KOPT-K1 (cell line): ENCODE data around the gene ANKH.
"Not testable (repeated sequence)": the region's sequence is repeated elsewhere in the genome, so short reads cannot be mapped to it uniquely, and the experiment has no call there.

Source experiments
- H3K27ac ChIP-seq: fragments of 200-600 bp; sonication (generic); 2 replicates; pipeline ENCODE4 v1.5.1; 2016; ENCODE audit warnings: antibody characterized with exemption, mild to moderate bottlenecking, low read depth, low read length; ENCODE audit not compliant: poor library complexity, severe bottlenecking
- H3K36me3 ChIP-seq: fragments of 200-600 bp; sonication (generic); 2 replicates; pipeline ENCODE4 v1.5.1; 2017; ENCODE audit warnings: antibody characterized with exemption, mild to moderate bottlenecking, low read length, moderate library complexity; ENCODE audit not compliant: insufficient read depth
- H3K9me3 ChIP-seq: fragments of 200-600 bp; sonication (generic); 2 replicates; pipeline ENCODE4 v1.5.1; 2017; ENCODE audit warnings: antibody characterized with exemption, low read length, mild to moderate bottlenecking; ENCODE audit not compliant: insufficient read depth, poor library complexity, severe bottlenecking

Gene ANKH

DNA sequence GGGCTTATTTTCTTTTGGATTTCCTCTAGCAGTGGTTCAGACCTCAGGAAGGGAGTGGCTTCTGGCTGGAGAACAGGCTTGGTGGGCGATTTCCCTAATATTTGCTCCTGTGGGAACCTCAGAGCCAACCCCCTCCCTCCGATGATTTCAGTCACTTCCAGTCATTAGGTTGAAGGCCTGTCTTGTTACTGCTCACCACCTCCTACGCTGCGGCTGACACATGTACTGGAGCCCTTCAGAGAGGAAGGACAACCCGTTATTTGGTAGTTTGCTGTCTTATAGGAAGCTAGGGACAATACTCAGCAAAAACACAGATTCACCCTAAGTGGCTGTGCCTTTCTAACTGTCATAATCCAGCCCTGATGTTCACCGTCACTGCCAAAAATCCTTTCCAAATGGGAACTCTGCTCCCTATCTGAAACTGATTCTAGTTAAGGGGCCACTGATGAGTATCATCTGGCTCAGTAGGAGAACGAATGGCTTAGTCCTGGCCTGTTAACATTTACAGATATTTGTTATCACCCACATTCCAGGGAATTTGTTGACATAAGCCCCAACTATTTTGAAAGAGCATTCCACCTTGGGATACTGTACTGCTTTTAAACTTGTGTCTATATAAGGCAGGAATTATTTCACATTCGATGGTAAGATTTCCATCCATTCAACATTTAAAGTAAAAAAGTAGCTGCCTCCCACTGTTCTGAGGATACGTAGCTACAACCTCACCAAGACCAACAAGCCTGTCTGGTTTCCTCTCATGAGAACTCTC is 29.3 kb upstream of the ANKH start:
- Histone ChIP-seq H3K9me3 (no peaks in the 10 kb centered on the region), H3K36me3 (no peaks in the 10 kb centered on the region), H3K27ac (no peak overlapping the region)

- Histone ChIP-seq H3K9me3 (no peaks in the 10 kb centered on the region), H3K36me3 (no peaks in the 10 kb centered on the region), H3K27ac (no peak overlapping the region)
These were observed 24.6 kb upstream of the ANKH start for GRCh38 chr5:14896131-14896530.

DNA sequence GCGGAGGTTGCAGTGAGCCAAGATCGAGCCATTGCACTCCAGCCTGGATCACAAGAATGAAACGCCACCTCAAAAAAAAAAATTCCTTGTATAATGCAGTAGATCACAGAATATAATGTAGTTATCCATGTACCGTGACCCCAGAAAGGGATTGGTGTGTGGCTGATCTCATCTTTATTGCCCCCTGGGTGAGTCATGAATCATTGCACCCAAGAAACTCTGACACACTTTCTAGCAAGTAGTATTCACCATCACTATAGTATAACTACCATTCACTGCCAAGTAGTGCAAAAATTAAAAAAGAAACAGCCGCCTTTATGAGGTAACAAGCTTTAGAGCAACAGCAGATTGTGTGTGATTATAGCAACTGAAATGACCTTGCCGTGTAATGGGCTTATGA is 23.7 kb upstream of the ANKH start:
- no peaks in the 10 kb centered on the region for H3K36me3 ChIP-seq
- no peak overlapping the region for H3K27ac ChIP-seq
- no peaks in the 10 kb centered on the region for H3K9me3 ChIP-seq

GRCh38 chr5:14894748-14895147 is 23.2 kb upstream of the ANKH start:
- H3K9me3 ChIP-seq: no peaks in the 10 kb centered on the region
- no peaks in the 10 kb centered on the region for H3K36me3 ChIP-seq
- no peak overlapping the region for H3K27ac ChIP-seq

- Histone ChIP-seq H3K9me3 (no peaks in the 10 kb centered on the region), H3K27ac (no peak overlapping the region), H3K36me3 (no peaks in the 10 kb centered on the region)
These were observed 21.8 kb upstream of the ANKH start for GRCh38 chr5:14893381-14893780.

GRCh38 chr5:14890846-14891245 is 19.3 kb upstream of the ANKH start:
- Histone ChIP-seq H3K9me3 (no peaks in the 10 kb centered on the region), H3K27ac (no peak overlapping the region), H3K36me3 (no peaks in the 10 kb centered on the region)

GRCh38 chr5:14884062-14884612 is 12.6 kb upstream of the ANKH start:
- Histone ChIP-seq H3K27ac (no peak overlapping the region), H3K9me3 (no peaks in the 10 kb centered on the region), H3K36me3 (no peaks in the 10 kb centered on the region)

DNA sequence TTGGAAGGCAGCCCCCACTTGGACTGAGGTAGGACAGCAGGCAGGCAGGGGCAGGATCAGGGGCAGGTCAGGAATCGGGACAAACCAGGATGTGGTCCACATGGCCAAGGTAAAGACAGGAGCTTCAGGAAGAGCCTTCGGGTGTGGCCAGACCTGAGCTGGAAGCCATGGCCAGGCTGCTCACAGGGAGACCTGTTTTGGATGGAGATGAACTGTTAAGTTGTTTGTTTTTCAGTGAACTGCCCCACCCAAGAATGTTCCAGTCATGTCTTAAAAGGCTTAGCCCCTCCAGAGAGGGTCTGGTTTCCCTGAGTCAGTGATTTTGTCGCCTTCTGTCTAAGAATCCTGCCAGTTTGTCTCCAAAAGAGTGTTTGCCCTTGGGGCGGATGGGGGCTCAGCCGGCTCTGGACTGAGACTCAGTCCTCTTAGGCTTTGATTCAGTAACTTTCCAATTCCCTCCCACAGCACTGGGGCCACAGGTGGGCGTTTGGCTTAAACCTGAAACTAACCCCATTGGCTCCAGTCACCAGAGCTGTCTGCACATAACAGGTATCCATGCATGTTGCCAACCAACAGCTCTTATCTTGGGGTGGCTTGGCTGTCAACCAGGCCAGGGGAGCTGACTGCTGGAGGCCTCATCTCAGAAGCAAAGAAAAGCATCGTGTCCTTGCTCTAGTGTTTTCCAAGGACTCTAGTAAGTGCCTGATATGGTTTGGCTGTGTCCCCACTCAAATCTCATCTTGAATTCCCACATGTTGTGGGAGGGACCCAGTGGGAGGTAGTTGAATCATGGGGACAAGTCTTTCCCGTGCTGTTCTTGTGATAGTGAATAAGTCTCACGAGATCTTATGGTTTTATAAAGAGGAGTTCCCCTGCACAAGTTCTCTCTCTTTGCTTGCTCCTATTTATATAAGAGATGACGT is 11.3 kb upstream of the ANKH start:
- no peaks in the 10 kb centered on the region for H3K36me3 ChIP-seq
- no peak overlapping the region for H3K27ac ChIP-seq
- H3K9me3 ChIP-seq: no peaks in the 10 kb centered on the region

DNA sequence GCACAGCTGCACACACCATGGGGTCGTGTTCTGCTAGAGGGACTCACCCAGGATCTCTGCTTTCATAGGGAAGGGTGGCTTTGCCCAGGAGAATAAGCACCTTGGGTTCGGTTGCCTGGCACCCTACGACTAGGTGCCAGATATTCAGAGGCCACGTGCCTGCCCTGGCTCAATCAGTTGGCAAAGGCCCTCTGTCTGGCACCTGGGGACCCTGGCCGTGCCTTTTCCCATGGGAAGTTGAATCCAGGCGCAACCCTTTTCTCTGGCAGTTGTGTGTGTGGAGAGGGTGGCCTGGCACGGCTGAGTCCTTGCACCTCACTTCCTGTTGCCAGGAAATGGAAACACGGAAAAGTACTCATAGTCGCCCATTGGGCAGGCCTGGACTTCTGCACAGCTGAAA is 10.2 kb upstream of the ANKH start:
- Histone ChIP-seq H3K36me3 (no peaks in the 10 kb centered on the region), H3K9me3 (no peaks in the 10 kb centered on the region), H3K27ac (no peak overlapping the region)

GRCh38 chr5:14880688-14881087 is 9.1 kb upstream of the ANKH start:
- H3K9me3 ChIP-seq: no peaks in the 10 kb centered on the region
- H3K27ac ChIP-seq: no peak overlapping the region
- no peaks in the 10 kb centered on the region for H3K36me3 ChIP-seq

GRCh38 chr5:14879937-14880589 is 8.5 kb upstream of the ANKH start:
- Histone ChIP-seq H3K9me3 (no peaks in the 10 kb centered on the region), H3K27ac (no peak overlapping the region), H3K36me3 (no peaks in the 10 kb centered on the region)

DNA sequence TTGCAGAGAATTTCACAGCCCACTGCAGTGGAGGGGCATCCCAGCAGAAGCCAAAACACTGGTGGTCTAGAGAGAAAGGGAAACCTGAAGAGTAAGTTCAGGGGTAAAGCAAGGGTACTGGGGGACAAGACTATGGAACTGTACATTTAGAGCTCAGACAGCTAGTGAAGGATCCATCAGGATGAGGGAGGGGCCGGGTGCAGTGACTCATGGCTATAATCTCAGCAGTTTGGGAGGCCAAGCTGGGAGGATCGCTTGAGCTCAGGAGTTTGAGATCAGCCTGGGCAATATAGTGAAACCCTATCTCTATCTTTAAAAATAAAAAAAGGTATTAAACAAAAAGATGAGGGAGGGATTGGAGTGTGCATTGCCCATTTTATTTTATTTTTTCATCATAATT is 7.8 kb upstream of the ANKH start:
- Histone ChIP-seq H3K27ac (no peak overlapping the region), H3K36me3 (no peaks in the 10 kb centered on the region), H3K9me3 (no peaks in the 10 kb centered on the region)

- H3K36me3 ChIP-seq, H3K27ac ChIP-seq, H3K9me3 ChIP-seq: not testable (repeated sequence)
These were observed 6.6 kb upstream of the ANKH start for GRCh38 chr5:14878192-14878591.

DNA sequence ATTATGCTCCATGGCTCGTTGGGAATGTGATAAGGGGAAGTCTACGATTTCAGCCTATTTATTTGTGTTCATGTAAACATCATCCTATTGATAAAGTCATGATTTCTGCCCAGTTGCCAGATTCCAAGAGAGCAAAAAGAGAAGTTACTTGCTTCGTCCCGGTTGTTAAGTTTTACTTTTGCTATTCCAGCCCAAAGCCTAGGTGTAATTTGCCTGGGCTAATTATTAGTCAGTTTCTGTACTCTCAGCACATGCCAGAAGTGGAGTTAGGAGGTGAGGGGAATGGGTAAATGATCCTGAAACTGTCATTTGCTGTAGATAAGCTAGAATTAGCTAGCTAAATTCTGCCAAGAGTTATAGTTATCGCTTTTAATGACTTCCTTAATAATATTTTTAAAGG is 4.5 kb upstream of the ANKH start:
- H3K9me3 ChIP-seq: no peaks in the 10 kb centered on the region
- no peak overlapping the region for H3K27ac ChIP-seq
- no peaks in the 10 kb centered on the region for H3K36me3 ChIP-seq

DNA sequence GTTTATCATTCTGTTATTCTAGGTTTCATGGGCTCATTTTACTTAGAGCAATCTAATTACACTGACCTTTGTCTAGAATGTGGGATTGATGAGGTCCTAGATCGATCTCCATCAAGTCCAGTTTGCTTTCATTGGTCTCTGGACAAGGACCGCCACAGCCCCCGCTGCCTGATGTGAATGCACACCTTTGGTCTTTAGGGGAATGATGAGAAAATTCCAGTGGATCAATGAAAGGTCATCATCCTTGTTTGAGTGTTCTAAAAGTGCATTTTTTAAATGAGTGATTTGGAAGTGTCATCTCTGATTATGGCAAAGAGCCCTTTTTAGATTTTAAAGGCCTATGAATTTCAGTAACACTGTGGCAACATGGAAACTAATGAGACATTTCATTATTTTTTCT is 2.2 kb upstream of the ANKH start:
- no peaks in the 10 kb centered on the region for H3K9me3 ChIP-seq
- no peaks in the 10 kb centered on the region for H3K36me3 ChIP-seq
- no peak overlapping the region for H3K27ac ChIP-seq
